ENCODE results near the gene NR6A1. TPM values are rescaled to one million over a fixed set of nuclear protein-coding genes. Genes with fewer than 3 reads are reported as not detected.

Gene NR6A1
- total RNA-seq, 2 experiments from 2014 or later: 17.5 to 23.0 TPM

GRCh38 chr9:124742940-124743339 lies 28.2 kb downstream of the NR6A1 start:
- Histone ChIP-seq H3K79me2 (ENCODE audit: insufficient read depth, low read depth, low read length) (peaks cover 28% of the 10 kb centered on the region), H3K9me3 (ENCODE audit: low read length) (no peaks in the 10 kb centered on the region), H3K27ac (ENCODE audit: low read depth, low read length, poor library complexity, severe bottlenecking) (no peak overlapping the region), H4K20me1 (ENCODE audit: insufficient read depth, low read length) (0 out of 2 replicates have a peak, but pooled peaks cover 14% of the 10 kb centered on the region), H3K4me1 (ENCODE audit: insufficient read depth, low read length, poor library complexity, severe bottlenecking) (peaks cover 7% of the 10 kb centered on the region), H3K36me3 (ENCODE audit: insufficient read depth, low read length) (peaks cover 32% of the 10 kb centered on the region), H3K9me2 (ENCODE audit: insufficient read depth, low read length) (no peaks in the 10 kb centered on the region), H2AFZ (ENCODE audit: low read length) (no peak overlapping the region), H3K4me2 (ENCODE audit: low read length) (peak overlapping the region; percentile 17; the same call in 1 of the 2 replicates), H3K4me3 (ENCODE audit: low read depth, low read length, poor library complexity, severe bottlenecking) (no peak overlapping the region)
- DNase-seq (ENCODE audit: low spot score): no peak
- POLR2A ChIA-PET: interaction anchor here (1.1 to 4.6 kb wide), 5 partner anchors 9 to 30 kb away, joined by 3 to 22 read pairs (median 8); no protein-coding TSS in a partner anchor
- intact Hi-C loops (cut with micrococcal nuclease; ENCODE audit: unreplicated experiment): no loop called here
- CTCF ChIA-PET (ENCODE audit: unreplicated experiment): interaction anchor here (1.1 kb wide), 1 partner anchor 9 kb away, joined by 4 read pairs; no protein-coding TSS in a partner anchor
- TF ChIP-seq EZH2phosphoT487 (IDR thresholded peaks at IDR 0.05; ENCODE audit: borderline replicate concordance, low read depth, low read length): no peak
- no peak for TF ChIP-seq CTCF (conservative IDR thresholded peaks at IDR 0.05; ENCODE audit: low read length)
- BruUV-seq (replicated peaks): no TSS peak

GRCh38 chr9:124741662-124742061 lies 29.4 kb downstream of the NR6A1 start:
- H3K4me1 ChIP-seq (ENCODE audit: insufficient read depth, low read length, poor library complexity, severe bottlenecking): peaks cover 14% of the 10 kb centered on the region
- intact Hi-C loops (cut with micrococcal nuclease; ENCODE audit: unreplicated experiment): no loop called here
- no peaks in the 10 kb centered on the region for H3K9me3 ChIP-seq (ENCODE audit: low read length)
- H3K4me3 ChIP-seq (ENCODE audit: low read depth, low read length, poor library complexity, severe bottlenecking): no peak overlapping the region
- peaks cover 36% of the 10 kb centered on the region for H3K36me3 ChIP-seq (ENCODE audit: insufficient read depth, low read length)
- POLR2A ChIA-PET: interaction anchor here (0.9 to 2.4 kb wide), 2 partner anchors 21 to 23 kb away, joined by 3 to 8 read pairs; no protein-coding TSS in a partner anchor
- no peak overlapping the region for H2AFZ ChIP-seq (ENCODE audit: low read length)
- no peak for DNase-seq (ENCODE audit: low spot score)
- H4K20me1 ChIP-seq (ENCODE audit: insufficient read depth, low read length): 0 out of 2 replicates have a peak, but pooled peaks cover 6% of the 10 kb centered on the region
- H3K79me2 ChIP-seq (ENCODE audit: insufficient read depth, low read depth, low read length): peaks cover 23% of the 10 kb centered on the region; the same call in 1 of the 2 replicates
- no peaks in the 10 kb centered on the region for H3K9me2 ChIP-seq (ENCODE audit: insufficient read depth, low read length)
- CTCF ChIA-PET (ENCODE audit: unreplicated experiment): no interaction called here
- TF ChIP-seq EZH2phosphoT487 (IDR thresholded peaks at IDR 0.05; ENCODE audit: borderline replicate concordance, low read depth, low read length) (no peak), CTCF (conservative IDR thresholded peaks at IDR 0.05; ENCODE audit: low read length) (no peak)
- no TSS peak for BruUV-seq (replicated peaks)
- no peak overlapping the region for H3K4me2 ChIP-seq (ENCODE audit: low read length)
- no peak overlapping the region for H3K27ac ChIP-seq (ENCODE audit: low read depth, low read length, poor library complexity, severe bottlenecking)

- Histone ChIP-seq H2AFZ (ENCODE audit: low read length) (no peak overlapping the region), H3K79me2 (ENCODE audit: insufficient read depth, low read depth, low read length) (peaks cover 27% of the 10 kb centered on the region; the same call in 1 of the 2 replicates), H3K4me3 (ENCODE audit: low read depth, low read length, poor library complexity, severe bottlenecking) (no peak overlapping the region), H3K27ac (ENCODE audit: low read depth, low read length, poor library complexity, severe bottlenecking) (no peak overlapping the region), H4K20me1 (ENCODE audit: insufficient read depth, low read length) (0 out of 2 replicates have a peak, but pooled peaks cover 6% of the 10 kb centered on the region), H3K4me2 (ENCODE audit: low read length) (no peak overlapping the region), H3K4me1 (ENCODE audit: insufficient read depth, low read length, poor library complexity, severe bottlenecking) (peaks cover 19% of the 10 kb centered on the region), H3K36me3 (ENCODE audit: insufficient read depth, low read length) (peaks cover 36% of the 10 kb centered on the region), H3K9me2 (ENCODE audit: insufficient read depth, low read length) (no peaks in the 10 kb centered on the region), H3K9me3 (ENCODE audit: low read length) (no peaks in the 10 kb centered on the region)
- TF ChIP-seq CTCF (conservative IDR thresholded peaks at IDR 0.05; ENCODE audit: low read length) (no peak), EZH2phosphoT487 (IDR thresholded peaks at IDR 0.05; ENCODE audit: borderline replicate concordance, low read depth, low read length) (no peak)
- DNase-seq (ENCODE audit: low spot score): no peak
- ChIA-PET POLR2A (interaction anchor here (0.9 to 1.2 kb wide), 2 partner anchors 10 to 24 kb away, joined by 3 read pairs; no protein-coding TSS in a partner anchor), CTCF (ENCODE audit: unreplicated experiment) (no interaction called here)
- BruUV-seq (replicated peaks): no TSS peak
- intact Hi-C loops (cut with micrococcal nuclease; ENCODE audit: unreplicated experiment): no loop called here
Measured at GRCh38 chr9:124741149-124741548, 30.0 kb downstream of the NR6A1 start.
